HG03439 (cell line): ENCODE measurements around the gene GRXCR2.
"Not testable (repeated sequence)": the region's sequence is repeated elsewhere in the genome, so short reads cannot be mapped to it uniquely, and the experiment has no call there.

Experiments used
- ATAC-seq: cut with Tn5 transposase; IDR thresholded peaks from one replicate; pipeline ENCODE4 v1.9.1; 2021; ENCODE audit warnings: mild to moderate bottlenecking, moderate library complexity; ENCODE audit not compliant: unreplicated experiment

GRXCR2 gene

DNA sequence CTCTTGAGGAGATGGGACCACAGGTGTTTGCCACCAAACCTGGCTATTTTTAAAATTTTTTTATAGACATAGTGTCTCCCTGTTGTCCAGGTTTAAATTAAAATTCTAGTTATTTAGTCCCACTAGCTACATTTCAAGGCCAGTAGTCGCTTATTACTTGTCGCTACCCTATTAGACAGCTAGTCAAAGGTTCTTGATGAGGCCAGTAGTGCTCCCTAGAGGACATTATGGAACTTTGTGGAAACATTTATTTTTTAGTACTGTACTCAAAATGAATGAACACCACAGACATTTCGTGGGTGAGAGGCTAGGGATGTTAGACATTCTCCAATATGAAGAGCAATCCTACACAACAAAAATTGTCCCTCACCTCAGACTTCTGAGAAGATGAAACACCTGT lies 14.4 kb upstream of the GRXCR2 start:
- no peak for ATAC-seq

DNA sequence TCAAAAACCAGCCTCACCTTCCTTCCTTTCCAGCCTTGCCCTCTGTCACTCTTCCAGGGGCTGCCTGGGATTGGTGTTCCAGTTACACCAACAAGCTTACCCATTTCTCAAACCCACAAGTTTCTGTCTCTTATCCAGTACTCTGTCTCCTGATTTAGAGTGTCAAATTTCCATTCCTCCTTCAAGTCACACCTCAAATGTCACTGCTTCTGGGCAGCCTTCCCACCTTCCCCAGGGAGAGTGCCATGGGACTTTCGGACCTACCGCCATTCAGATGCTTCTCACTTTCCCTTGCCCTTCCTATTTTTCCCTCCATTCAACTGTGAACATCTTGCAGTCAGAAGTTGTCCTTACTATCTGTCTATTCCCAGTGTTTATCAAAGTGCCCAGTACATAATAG lies 2.0 kb upstream of the GRXCR2 start:
- no peak for ATAC-seq

DNA sequence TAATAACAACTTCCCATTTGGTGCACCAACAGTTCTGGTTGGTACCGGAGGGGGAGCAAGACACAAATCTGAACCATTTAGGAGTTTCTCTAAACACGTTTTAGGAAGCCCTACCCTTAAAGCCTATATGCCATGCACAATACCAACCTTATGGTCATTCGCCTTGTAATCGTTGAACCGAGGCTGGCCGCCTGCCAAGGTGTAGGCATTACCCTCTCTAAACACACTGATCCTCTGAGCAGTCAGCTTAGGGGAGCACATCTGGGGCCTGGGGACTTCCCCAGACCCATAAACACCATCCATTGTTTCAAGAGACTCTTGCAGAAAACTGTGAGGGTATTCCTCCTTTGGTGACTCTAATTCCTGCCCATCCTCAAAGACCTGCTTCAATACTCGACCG lies 328 bp downstream of the GRXCR2 start:
- no peak for ATAC-seq

DNA sequence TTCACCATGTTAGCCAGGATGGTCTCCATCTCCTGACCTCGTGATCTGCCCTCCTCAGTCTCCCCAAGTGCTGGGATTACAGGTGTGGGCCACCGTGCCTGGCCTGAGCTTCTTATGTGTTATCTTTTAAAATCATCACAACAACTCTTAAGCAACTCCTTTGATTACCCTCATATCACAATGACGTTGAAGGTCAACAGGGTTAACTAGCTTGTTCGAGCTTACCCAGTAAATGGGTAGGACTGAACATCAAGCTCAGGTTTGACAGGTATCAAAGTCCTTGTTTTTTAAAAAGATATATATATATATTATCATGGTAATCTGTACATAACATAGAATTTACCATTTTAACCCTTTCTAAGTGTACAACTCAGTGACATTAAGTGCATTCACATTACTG lies 3.1 kb downstream of the GRXCR2 start:
- ATAC-seq, result no peak

DNA sequence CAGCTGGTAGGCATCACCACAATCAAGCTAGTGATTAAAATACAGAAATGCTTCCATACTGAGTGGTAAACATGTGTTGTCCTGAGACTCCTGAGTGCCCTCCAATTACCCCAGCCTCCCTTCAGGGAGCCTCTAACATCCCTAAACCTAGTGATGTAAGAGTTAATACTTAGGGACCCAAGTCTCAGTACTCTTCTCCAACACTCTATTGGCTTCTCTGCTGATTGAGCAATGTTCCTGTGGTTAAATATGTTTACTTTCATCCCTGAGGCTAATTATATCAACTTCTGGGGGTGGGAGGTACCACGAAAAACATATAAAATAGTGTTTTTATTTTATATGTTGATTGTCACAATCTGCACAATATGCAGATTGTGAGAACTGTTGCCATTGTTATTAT lies 5.0 kb downstream of the GRXCR2 start:
- ATAC-seq, result no peak

DNA sequence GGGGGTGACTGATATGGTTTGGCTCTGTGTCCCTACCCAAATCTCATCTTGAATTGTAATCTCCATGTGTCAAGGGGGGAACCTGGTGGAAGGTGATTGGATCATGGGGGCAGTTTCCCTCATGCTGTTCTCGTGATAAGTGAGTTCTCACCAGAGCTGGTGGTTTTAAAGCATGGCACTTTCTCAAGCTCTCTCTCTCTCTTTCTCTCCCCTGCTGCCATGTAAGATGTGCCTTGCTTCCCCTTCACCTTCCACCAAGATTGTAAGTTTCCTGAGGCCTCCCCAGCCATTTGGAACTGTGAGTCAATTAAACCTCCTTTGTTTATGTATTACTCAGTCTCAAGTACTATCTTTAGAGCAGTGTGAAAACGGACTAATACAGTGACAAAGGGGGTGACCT lies 8.4 kb downstream of the GRXCR2 start:
- not testable (repeated sequence) for ATAC-seq

DNA sequence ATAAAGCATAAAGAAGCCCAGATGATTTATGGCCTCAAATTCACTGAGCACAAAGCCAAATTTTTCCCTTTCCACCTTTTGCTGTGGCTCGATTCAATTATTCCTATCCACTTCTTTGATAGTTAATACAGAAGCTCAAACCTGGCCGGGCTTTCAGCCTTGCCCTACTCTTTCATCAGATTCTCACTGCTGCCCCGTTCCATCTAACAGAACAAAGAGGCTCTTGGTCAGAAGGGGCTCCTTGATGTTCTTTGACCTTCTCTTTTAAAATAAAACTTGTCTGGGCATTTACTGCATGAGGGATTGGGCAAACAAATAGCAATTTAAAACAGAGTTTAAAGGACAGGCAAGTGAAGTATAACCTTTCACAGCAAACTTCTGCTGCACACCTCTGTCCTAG lies 9.8 kb downstream of the GRXCR2 start:
- no peak for ATAC-seq

DNA sequence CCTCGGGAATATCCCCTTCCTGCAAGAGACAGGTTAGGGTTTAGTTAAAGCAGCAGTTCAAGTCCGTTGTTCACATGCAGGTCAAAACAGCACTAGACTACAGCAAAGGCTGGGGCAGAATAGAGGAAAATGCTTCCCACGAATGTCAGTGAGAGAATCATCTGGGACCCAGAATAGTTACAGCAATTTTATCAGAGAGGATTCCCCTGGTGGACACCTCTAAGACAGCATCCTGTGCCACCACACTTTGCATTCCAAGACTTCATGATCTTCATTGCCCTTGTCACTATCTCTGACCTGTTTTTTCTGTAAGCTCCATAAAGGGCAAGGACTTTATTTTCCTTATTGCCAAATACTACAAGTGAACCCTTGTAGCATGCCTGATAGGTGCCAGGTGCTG lies 12.9 kb downstream of the GRXCR2 start:
- no peak for ATAC-seq

DNA sequence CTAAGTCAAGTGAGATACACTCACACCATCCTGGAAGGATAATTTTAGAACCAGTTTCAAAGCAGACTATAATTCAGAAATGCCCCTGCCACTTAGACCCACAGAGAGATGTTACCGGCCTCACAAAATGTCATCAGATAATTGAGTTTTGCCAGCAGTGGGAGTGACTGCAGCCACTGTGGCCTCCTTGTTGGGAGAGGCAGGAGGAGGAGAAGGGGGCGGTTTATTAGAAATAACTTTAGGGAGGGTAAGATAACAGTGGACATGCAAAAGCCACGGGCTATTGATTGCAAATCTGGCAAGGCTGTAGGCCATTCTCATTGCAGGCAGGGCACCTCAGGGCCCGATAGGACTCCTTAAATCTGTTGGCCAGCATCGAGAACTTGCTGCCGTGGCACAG lies 13.4 kb downstream of the GRXCR2 start:
- ATAC-seq, result no peak

DNA sequence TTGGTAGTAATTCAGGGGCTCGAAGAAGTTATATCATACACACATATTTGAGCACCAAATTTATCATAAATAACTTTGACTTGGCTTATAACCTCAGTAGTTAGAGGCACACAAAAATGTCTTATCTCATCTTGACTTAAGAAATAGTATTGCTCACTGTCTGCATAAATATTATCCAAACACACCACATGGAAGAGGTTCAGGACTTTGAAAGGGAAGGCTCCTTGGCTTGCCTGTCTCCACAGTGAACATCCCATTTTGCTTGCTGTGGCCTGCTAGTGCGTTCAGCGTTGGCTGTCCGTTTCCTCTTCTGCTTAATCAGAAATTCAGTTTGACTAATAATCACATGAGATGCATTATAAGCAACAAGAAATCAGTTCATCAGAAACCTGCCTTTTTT lies 13.9 kb downstream of the GRXCR2 start:
- no peak for ATAC-seq

DNA sequence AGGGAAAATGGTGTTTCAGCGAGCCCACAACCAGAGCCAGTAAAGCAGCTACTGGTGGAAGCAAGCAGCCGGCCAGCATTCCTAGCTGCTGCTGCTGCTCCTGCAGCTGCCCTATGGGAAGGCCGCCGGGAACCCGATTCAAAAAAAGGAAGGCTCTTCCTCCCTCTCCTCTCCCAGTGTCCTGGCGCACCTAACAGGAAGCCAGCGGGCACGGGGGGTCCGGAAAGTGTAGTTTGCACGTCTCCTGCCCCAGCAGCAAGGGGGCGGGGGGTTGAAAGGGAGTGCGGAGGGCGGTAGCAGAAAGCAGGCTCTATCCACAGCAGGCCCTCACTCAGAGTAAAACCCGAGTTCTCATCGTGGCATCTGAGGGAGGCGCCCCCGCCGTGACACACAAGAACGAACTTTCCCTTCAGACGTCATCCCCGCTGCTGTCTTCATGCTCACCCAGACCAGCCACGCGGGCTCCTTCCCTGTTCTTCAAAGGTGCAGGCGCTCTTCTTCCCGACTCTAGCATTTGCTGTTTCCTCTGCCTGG lies 16.5 kb downstream of the GRXCR2 start:
- no peak for ATAC-seq

DNA sequence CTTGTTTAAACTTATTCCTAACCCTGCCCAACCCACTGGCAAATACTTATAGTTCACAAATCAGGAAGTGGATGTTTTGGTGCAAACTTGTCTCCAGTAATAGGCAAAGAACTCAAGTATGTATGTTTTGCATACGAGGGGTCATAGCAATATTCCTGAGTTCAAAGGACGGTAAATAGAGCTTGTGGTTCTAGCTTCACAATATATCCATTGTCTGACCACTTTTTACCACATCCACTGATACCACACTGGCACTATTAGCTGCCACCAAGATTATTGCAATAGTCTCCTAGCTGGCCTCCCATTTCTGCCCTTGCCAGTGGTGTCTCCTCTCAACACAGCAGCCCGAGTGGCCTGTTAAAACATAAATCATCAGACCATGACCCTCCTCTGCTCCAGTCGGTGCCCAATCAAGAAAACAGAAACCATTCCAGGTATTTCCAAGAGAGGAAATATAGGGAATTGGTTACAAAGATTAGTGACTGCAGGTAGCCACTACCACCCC lies 17.0 kb downstream of the GRXCR2 start:
- no peak for ATAC-seq

DNA sequence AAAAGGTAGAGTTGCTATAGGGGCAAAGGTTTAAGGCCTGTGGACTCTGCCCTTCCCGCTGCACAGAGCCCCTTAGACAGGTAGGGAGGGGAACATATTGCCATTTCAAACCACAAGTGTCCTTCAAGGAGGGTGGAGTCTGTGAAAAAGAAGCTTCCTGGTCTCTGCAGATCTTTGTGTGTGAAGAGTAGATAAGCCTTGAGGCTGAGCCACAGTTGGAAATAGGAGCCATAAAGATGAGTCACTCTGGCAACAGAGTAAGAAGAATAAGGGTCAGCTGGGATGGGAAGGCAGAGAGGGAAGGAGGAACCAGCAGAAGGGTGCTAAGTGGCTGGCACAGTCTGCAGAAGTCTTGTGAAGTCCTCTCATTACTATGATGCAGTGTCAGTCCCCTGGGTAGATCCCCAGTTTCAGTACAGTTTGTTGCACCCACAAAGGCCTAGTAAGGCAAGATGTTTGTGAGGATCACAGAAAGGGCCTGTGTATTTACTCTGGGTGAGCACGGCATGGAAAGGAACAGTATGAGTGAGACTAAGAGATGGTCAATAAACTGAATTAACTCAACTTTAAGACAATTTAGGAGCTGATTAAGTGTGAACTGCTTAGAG lies 18.1 kb downstream of the GRXCR2 start:
- ATAC-seq, result no peak

DNA sequence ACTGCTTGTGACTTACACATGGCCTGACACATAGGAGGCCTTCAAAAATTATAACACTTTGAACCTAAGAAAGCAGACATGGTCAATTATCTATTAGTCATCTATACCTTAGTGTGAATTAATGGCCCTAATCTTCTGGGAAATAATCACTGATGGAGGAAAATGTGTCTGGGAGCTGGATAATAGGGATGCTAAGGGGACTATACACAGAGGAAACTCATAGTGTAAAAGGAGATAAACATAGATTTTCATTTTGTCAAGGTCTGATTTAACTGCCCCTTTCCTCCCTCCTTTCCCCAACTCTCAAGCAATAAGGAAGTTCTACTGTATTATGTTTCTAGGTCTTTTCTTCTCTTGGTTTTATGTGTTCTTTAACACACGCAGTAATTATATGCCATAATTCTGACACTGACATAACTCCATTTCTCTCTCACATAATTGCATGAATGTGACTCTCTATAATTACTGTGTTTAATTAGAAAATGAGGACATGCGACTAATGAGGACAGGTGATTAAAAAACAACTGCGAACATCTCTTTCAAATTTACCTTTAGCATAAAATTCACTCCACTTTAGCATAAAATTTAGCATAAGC lies 18.9 kb downstream of the GRXCR2 start:
- ATAC-seq, result no peak

DNA sequence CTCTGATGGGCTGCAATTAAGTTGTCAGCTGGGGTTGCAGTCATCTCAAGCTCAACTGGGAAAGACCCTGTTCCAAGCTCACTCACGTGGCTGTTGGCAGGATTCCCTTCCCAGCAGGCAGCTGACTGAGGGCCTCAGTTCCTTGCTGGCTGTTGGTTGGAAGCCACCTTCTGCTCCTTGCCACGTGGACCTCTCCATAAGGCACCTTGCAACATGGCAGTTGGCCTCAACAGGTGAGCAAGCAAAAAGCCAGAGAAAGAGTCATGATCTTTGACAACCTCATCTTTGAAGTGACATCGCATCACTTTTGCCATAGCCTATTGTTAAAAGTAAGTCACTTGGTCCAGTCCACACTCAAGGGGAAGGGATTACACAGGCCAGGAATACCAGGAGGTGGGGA lies 19.8 kb downstream of the GRXCR2 start:
- ATAC-seq, result no peak

DNA sequence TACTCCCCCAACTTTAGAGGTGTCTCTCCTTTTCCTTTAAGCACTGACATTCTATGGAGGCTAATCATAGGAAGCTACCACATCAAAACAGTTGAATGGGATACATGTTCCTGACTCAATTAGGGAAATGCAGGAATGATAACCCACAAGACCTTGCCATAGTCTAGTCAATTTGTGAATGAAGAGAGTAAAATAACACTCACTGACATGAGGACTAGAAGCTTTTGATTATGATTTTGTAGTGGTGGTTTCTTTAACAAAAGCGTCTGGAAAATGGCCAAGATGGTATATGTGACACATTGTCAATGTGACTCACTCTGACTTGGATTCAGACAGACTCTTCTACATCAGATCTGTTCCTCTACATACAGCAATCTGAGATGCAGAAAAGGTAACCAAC lies 24.0 kb downstream of the GRXCR2 start:
- no peak for ATAC-seq

DNA sequence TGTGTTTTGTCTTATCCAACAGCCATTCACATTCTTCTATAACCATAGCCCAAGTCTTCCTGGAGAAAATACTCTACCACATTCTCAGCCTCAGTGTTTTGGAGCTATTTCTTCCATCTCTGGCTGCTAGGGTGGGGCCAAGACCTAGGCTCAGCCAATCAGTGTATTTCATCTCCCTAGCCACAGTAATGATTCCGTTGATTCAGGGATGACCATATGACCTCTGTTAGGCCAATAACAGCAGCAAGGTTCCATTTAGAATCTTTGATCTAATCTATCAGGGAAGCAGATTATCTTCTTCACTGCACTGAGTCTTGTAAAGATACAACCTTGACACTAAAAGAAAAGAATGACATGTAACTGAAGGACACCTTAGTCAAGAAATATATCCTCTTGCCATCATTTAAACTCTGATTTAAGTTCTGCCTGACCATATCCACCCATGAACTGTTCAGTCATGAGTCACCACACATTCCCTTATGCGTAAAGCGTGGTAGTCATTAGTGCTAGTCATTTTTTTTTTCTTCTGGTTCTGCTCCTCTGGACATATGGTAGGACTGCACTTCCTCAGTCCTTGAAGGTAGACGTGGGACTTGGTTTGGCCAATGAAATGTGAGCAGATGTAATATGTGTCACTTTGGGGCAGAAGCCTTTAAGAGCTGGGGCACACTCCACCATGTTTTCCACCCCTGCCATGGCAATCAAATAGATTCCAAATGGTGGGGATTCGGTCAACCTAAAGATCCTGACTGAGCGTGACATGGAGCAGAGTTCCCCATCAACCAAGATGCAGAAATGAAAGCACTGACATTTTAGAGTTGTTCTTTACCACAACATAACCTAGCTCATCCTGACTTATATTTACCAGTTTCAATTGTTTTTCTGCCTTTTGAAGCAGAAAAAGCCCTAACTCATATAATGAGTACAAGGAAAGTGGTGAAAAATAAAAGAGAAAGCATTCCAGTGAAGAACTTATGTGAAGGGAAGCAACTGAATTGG lies 25.0 kb downstream of the GRXCR2 start:
- no peak for ATAC-seq

DNA sequence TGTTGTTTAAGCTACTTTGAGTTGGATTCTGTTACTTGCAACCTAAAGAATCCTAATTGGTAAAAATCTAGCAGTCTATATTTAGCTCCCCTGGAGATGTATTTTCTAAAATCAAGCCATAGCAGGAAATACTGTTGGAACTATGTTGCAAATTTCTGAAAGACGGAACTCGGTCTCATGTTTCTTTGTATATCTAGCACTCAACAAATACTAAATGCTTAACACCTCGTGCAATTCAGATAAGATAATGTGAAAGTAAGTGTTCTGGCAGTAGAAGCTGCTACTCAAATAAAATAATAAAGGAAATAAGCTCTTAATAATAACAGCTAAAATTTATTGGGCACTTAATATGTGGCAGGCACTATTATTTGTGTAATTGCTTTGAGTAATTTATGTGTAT lies 26.7 kb downstream of the GRXCR2 start:
- ATAC-seq, result no peak

DNA sequence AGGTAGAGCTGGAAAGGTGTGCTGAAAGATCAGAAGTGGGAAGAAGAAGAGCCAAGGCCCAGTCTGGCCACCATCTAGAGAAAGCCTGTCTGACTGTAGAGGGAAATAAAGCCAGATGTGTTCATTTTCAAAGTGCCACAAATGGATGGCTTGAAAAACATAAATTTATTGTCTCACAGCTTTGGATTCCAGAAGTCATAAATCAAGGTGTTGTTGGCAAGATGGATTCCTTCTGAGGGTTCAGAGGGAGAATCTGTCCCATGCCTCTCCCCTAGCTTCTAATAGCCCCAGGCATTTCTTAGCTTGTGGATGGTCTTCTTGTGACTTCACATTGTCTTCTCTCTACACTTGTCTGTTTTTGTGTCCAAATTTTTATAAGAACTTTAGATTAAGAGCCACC lies 31.5 kb downstream of the GRXCR2 start:
- no peak for ATAC-seq

DNA sequence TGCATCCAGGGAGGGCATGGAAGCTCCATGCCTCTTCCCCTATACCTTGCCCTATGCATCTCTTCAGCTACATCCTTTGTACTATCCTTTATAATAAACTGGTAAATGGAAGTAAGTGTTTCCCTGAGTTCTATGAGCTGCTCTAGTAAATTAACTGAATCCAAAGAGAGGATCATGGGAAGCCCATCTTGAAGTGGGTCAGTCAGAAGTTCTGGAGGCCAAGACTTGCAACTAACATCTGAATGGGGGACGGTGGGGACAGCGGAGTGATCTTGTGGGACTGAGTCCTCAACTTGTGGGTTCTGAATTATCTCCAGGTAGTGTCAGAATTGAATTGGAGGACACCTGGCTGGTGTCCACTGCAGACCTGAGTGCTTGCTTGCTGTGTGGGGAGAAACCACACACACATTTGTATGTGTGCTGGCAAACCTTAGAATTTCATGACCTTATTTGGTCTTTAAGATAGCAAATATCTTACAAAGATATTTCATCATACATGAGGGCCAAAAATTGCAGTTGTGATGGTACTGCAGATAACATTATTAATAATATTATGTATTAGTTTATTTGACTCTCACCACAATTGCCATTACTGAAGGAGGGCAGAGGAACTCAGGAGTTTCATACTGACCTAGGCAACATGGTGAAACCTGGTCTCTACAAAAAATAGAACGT lies 32.2 kb downstream of the GRXCR2 start:
- no peak for ATAC-seq

DNA sequence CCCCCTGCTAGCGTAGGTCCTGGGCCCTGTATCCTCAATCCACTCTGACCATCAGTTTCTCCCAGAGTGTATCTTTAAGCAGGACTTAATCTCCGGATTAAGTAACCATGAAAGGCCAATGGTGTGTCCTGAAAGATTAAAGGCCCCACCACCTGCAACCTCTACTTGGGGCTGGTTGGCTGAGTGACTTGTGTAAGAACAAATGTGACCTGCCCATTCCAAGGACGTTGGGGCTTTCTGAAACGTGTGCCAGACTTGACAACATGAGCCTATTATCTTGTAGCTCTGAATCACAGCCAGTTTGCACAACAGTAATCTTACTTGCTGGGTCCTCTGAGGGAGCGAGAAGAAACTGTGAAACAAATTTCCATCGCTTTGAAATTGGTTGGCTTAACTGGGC lies 34.5 kb downstream of the GRXCR2 start:
- no peak for ATAC-seq
